GM03348 (cell line): ENCODE results near the gene DUX4.
"Not testable (repeated sequence)": the region's sequence is repeated elsewhere in the genome, so short reads cannot be mapped to it uniquely, and the experiment has no call there.

Source experiments
- DNase-seq: peaks from one replicate; pipeline ENCODE4 v3.0.0; 2012; ENCODE audit warnings: low spot score

DUX4 gene

GRCh38 chr4:190173428-190173827 is at the start of gene DUX4:
DUX4 (plus strand) TSS chr4:190173774; CDS start chr4:190173774, 0 bp downstream.
- DNase-seq = not testable (repeated sequence)

GRCh38 chr4:190175436-190175835 is 1.9 kb downstream of the DUX4 start:
- not testable (repeated sequence) for DNase-seq

- not testable (repeated sequence) for DNase-seq
Observed at GRCh38 chr4:190177727-190178605, 4.4 kb downstream of the DUX4 start.

- not testable (repeated sequence) for DNase-seq
Observed at GRCh38 chr4:190178606-190178990, 5.0 kb downstream of the DUX4 start.

- DNase-seq = not testable (repeated sequence)
Observed at GRCh38 chr4:190179030-190179739, 5.6 kb downstream of the DUX4 start.

GRCh38 chr4:190179740-190180094 is 6.1 kb downstream of the DUX4 start:
- DNase-seq = not testable (repeated sequence)

- DNase-seq = not testable (repeated sequence)
Observed at GRCh38 chr4:190180947-190181346, 7.4 kb downstream of the DUX4 start.

GRCh38 chr4:190181481-190182100 is 8.0 kb downstream of the DUX4 start:
- DNase-seq = not testable (repeated sequence)

- DNase-seq = not testable (repeated sequence)
Observed at GRCh38 chr4:190203510-190203909, 29.9 kb downstream of the DUX4 start.
